ENCODE results near the gene HMGCS1.

Gene HMGCS1

DNA sequence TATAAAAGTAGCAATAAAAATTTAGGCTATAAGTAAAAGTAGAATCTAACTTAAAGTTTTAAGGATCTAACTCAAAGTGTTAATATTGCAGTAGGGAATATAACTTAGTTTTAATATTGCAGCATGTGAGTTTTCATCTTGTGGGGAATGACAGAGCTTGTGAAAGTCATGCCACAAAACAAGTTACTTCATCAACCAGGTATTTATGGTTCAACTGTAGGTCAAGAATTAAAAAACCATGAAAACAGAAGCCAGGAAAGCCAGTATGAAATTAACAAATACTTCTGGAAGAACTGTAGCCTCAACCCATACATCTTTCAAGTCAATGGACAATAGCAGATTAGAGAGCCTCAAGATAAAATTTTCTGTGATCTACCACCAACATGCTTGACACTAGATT, 19.0 kb downstream of the HMGCS1 start:
- TF ChIP-seq CTCF (IDR thresholded peaks at IDR 0.05; ENCODE audit: low read depth, low read length) = no peak
- no peak for DNase-seq (ENCODE audit: extremely low read depth, low read depth)

- no peak for DNase-seq (ENCODE audit: extremely low read depth, low read depth)
- no peak for TF ChIP-seq CTCF (IDR thresholded peaks at IDR 0.05; ENCODE audit: low read depth, low read length)
These were observed 22.5 kb downstream of the HMGCS1 start for GRCh38 chr5:43290726-43291125.

- TF ChIP-seq CTCF (IDR thresholded peaks at IDR 0.05; ENCODE audit: low read depth, low read length) = no peak
- no peak for DNase-seq (ENCODE audit: extremely low read depth, low read depth)
These were observed 24.9 kb downstream of the HMGCS1 start for GRCh38 chr5:43288269-43288831.

GRCh38 chr5:43287493-43287892, 25.7 kb downstream of the HMGCS1 start:
- no peak for TF ChIP-seq CTCF (IDR thresholded peaks at IDR 0.05; ENCODE audit: low read depth, low read length)

GRCh38 chr5:43286623-43287022, 26.6 kb downstream of the HMGCS1 start:
- TF ChIP-seq CTCF (IDR thresholded peaks at IDR 0.05; ENCODE audit: low read depth, low read length) = no peak
- DNase-seq (ENCODE audit: extremely low read depth, low read depth) = no peak

More at GRCh38 chr5:43287493-43287892, 25.7 kb downstream of the HMGCS1 start:
- DNase-seq (ENCODE audit: extremely low read depth, low read depth) = no peak

DNA sequence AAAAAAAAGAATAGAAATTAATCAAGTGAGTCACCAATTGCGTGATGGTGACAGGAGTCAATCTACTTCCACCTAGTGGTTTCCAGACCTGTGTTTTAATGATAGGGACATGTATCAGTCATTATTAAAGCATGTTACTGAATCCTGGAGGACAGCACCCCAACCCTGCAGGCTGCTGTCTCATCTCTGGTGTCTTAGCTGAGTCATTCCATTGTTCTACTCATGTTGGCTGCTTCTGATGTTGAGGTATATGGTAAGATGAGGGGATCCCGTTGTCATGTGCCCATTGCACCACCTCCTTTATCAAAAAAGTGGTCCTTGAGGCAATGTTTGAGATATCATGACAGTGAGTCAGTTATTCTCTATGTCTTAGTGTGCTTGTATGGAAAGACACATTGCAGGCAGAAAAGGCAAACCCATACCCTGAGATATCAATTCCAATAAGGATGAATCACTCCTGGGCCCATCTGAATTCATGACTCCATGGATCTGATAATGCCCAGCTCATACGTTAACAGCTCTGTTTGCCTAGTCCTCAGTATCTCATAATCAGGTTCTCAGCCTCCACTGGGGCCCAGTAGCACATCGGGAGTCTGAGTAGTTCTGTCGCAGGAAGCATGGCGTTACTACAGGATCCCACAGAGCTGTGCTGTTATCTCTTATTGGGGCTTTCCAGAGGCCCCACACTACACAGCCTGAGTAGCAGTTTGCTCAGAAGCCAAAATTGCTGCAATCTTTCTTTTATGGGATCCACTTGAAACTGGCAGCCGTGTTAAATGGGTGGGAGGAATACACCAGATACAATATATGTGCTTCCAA, 31.2 kb downstream of the HMGCS1 start:
- no peak for DNase-seq (ENCODE audit: extremely low read depth, low read depth)
- no peak for TF ChIP-seq CTCF (IDR thresholded peaks at IDR 0.05; ENCODE audit: low read depth, low read length)

DNA sequence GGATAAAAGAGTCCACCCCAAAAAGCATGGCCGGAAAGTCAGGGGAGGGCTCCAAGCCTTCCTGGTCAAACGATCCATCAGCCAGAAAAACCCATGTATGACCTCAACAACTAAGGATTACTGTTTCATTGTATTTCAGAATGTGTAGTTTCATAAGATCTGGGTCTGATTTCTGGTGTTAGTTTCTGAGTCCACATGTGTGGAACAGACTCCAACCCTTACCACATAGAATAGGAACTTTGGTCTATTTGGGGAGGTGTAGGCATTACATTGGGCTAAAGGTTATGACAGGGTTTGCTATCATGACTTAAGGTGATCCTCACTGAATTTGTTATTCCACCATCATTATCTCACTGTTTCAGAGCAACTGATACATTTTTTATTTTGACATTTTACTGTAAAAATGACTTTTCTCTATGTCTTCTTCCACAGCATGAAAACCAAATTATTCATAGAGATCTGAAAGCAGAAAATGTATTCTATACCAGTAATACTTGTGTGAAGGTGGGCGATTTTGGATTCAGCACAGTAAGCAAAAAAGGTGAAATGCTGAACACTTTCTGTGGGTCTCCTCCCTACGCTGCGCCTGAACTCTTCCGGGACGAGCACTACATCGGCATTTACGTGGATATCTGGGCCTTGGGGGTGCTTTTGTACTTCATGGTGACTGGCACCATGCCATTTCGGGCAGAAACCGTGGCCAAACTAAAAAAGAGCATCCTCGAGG, 33.5 kb downstream of the HMGCS1 start:
- TF ChIP-seq CTCF (IDR thresholded peaks at IDR 0.05; ENCODE audit: low read depth, low read length) = no peak
- no peak for DNase-seq (ENCODE audit: extremely low read depth, low read depth)

Measured in AG09319 (cell line).